NCI-H1436 (cell line): ENCODE measurements around the gene RBM15B.
A peak's percentile ranks its signal among the peaks of the same experiment; 100 is the strongest.
"Not testable (repeated sequence)": the region's sequence is repeated elsewhere in the genome, so short reads cannot be mapped to it uniquely, and the experiment has no call there.

Experiments used
- DNase-seq: peaks from one replicate; lab custom pipeline; 2025; lab: John Stamatoyannopoulos, UW

RBM15B gene

GRCh38 chr3:51378065-51378464 is 13.0 kb upstream of the RBM15B start:
- DNase-seq: no peak

GRCh38 chr3:51378726-51379125 is 12.4 kb upstream of the RBM15B start:
- DNase-seq: no peak

- DNase-seq: no peak
Observed at GRCh38 chr3:51379301-51379700, 11.8 kb upstream of the RBM15B start.

GRCh38 chr3:51379746-51380455 is 11.2 kb upstream of the RBM15B start:
- DNase-seq: no peak

GRCh38 chr3:51380601-51381332 is 10.3 kb upstream of the RBM15B start:
- DNase-seq: no peak

- no peak for DNase-seq
Observed at GRCh38 chr3:51381333-51381705, 9.8 kb upstream of the RBM15B start.

GRCh38 chr3:51382076-51382745 is 8.9 kb upstream of the RBM15B start:
- no peak for DNase-seq

GRCh38 chr3:51382947-51383578 is 8.0 kb upstream of the RBM15B start:
- DNase-seq: no peak

- no peak for DNase-seq
Observed at GRCh38 chr3:51384055-51384725, 6.9 kb upstream of the RBM15B start.

GRCh38 chr3:51384726-51385473 is 6.2 kb upstream of the RBM15B start, which contains the start of gene MANF:
MANF (plus strand) TSS chr3:51385291; CDS start chr3:51385343, 52 bp downstream.
- DNase-seq: peak; percentile 84

- DNase-seq: no peak
Observed at GRCh38 chr3:51385621-51386091, 5.4 kb upstream of the RBM15B start.

- no peak for DNase-seq
Observed at GRCh38 chr3:51386159-51386851, 4.8 kb upstream of the RBM15B start.

- DNase-seq: no peak
Observed at GRCh38 chr3:51386852-51387229, 4.2 kb upstream of the RBM15B start.

GRCh38 chr3:51387281-51387680 is 3.8 kb upstream of the RBM15B start:
- DNase-seq: not testable (repeated sequence)

GRCh38 chr3:51388286-51389029 is 2.6 kb upstream of the RBM15B start:
- no peak for DNase-seq

GRCh38 chr3:51389423-51390183 is 1.5 kb upstream of the RBM15B start:
- DNase-seq: no peak

- DNase-seq: no peak
Observed at GRCh38 chr3:51390246-51391074, 625 bp upstream of the RBM15B start.
